H1 (cell line): ENCODE results near the gene FAM120B.

Experiments used
- ATF3 ChIP-seq: IDR thresholded peaks from 2 replicates; pipeline ENCODE4 v1.6.1; 2011; ENCODE audit warnings: low read depth, mild to moderate bottlenecking, low read length; ENCODE audit not compliant: insufficient read depth
- CEBPB ChIP-seq: IDR thresholded peaks from 2 replicates; pipeline ENCODE4 v1.6.1; 2012; ENCODE audit warnings: low read depth, low read length
- CREB1 ChIP-seq: IDR thresholded peaks from 2 replicates; pipeline ENCODE4 v1.6.1; 2012; ENCODE audit warnings: inconsistent platforms
- CTCF ChIP-seq, 3 experiments: IDR thresholded peaks; 1 replicate in 2 of 3; 2 replicates in 1 of 3; pipeline versions ENCODE4 v1.5.1 to v1.6.1; 2011; ENCODE audit warnings: low read length in 3 of 3, mild to moderate bottlenecking in 3 of 3, inconsistent platforms in 2 of 3, low read depth in 1 of 3, moderate library complexity in 1 of 3; ENCODE audit not compliant: insufficient read depth in 1 of 3; ENCODE audit errors: control extremely low read depth in 1 of 3
- EP300 ChIP-seq, 2 experiments: IDR thresholded peaks; 1 replicate in 1 of 2; 2 replicates in 1 of 2; pipeline ENCODE4 v1.6.1; 2011 to 2012; ENCODE audit warnings: low read depth in 2 of 2, low read length in 2 of 2, mild to moderate bottlenecking in 2 of 2, borderline replicate concordance in 1 of 2, inconsistent platforms in 1 of 2, moderate library complexity in 1 of 2
- GABPA ChIP-seq: IDR thresholded peaks from 2 replicates; pipeline ENCODE4 v1.6.1; 2011; ENCODE audit warnings: mild to moderate bottlenecking, low read length, moderate library complexity, borderline replicate concordance; ENCODE audit not compliant: insufficient read depth
- MAFK ChIP-seq: IDR thresholded peaks from 2 replicates; pipeline ENCODE4 v1.6.1; 2012; ENCODE audit warnings: low read depth, mild to moderate bottlenecking, improper control_type of control experiment, low read length
- MAX ChIP-seq: IDR thresholded peaks from 2 replicates; pipeline ENCODE4 v1.6.1; 2012; ENCODE audit warnings: inconsistent platforms
- RAD21 ChIP-seq, 2 experiments: IDR thresholded peaks in 1 of 2; conservative IDR thresholded peaks in 1 of 2; 2 replicates each; pipeline ENCODE4 v1.6.1; 2011; ENCODE audit warnings: low read depth in 2 of 2, low read length in 2 of 2, improper control_type of control experiment in 1 of 2, inconsistent platforms in 1 of 2, mild to moderate bottlenecking in 1 of 2, moderate library complexity in 1 of 2
- SAP30 ChIP-seq: fragments of 300-600 bp; sonication (generic); IDR thresholded peaks from 2 replicates; pipeline ENCODE4 v1.7.1; 2012; ENCODE audit warnings: low read length, moderate library complexity, mild to moderate bottlenecking, inconsistent platforms; ENCODE audit not compliant: insufficient read depth, insufficient replicate concordance
- SUZ12 ChIP-seq: fragments of 200-600 bp; sonication (generic); IDR thresholded peaks from 2 replicates; pipeline ENCODE4 v1.6.1; 2012; ENCODE audit warnings: mild to moderate bottlenecking, inconsistent platforms, low read length, moderate library complexity, mixed read lengths
- YY1 ChIP-seq: IDR thresholded peaks from 2 replicates; pipeline ENCODE4 v1.6.1; 2011; ENCODE audit warnings: low read depth, mild to moderate bottlenecking, low read length

- TF ChIP-seq MAFK (no peak), EP300 (IDR thresholded peaks at IDR 0.05; ENCODE audit: borderline replicate concordance in 1 of 2, low read depth in 2 of 2, low read length in 2 of 2) (no peak), YY1 (no peak), GABPA (no peak), CREB1 (no peak; the same call in 1 of the 2 replicates), CTCF (IDR thresholded peaks at IDR 0.05; ENCODE audit: control extremely low read depth in 1 of 3, insufficient read depth in 1 of 3, low read depth in 1 of 3, low read length in 3 of 3) (no peak), SUZ12 (no peak), RAD21 (IDR thresholded peaks at IDR 0.05 in 1 of 2, conservative IDR thresholded peaks at IDR 0.05 in 1 of 2; ENCODE audit: low read depth in 2 of 2, low read length in 2 of 2) (no peak), SAP30 (no peak), ATF3 (no peak), CEBPB (no peak), MAX (no peak)
Measured at GRCh38 chr6:170307080-170307545, 555 bp downstream of the FAM120B start.
